ENCODE data around the gene ACTA2. TPM values are rescaled to one million over a fixed set of nuclear protein-coding genes. Genes with fewer than 3 reads are reported as not detected.

Gene ACTA2

DNA sequence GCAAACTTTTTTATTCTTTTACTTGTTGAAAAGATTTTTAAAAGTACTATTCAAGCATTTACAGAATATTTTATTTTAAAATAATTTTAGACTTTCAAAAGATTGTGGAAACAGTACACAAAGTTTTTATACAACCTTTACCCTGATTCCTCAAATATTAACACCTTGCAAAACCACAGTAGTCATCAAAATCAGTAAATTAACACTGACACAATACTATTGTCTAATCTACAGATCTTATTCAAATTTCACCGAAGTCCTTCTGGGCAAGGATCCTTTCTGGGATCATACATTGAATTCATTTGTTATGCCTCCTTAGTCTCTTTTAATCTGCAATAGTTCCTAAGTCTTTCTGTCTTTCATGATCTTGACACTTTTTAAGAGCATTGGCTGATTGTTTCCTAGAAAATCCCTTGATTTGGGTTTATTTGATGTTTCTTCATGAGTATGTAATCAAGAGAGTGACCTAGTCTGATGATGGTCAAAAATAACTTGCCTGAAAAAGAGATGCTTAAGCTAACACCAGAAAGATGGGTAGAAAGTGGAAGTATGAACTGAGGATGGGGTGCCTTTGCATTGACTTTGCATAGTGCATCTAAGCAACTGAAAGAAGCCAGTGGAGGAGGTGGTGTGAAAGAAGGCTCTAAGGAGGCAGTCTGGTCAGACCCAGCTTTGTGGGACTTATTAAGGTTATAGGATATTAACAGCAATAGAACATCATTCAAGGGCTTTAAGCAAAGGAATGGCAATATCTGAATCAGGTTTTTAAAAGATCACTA lies 62.8 kb downstream of the ACTA2 start:
- no peak overlapping the region for H3K9ac ChIP-seq (ENCODE audit: low read depth, low read length)
- no peaks in the 10 kb centered on the region for H3K27me3 ChIP-seq (ENCODE audit: control insufficient read depth, insufficient read depth, low read length)
- H3K4me1 ChIP-seq (ENCODE audit: control insufficient read depth, insufficient read depth, low read length): peaks cover 75% of the 10 kb centered on the region
- H3K36me3 ChIP-seq (ENCODE audit: insufficient read depth, low read length): no peaks in the 10 kb centered on the region
- H3K4me3 ChIP-seq (ENCODE audit: low read length): no peak overlapping the region
- no peaks in the 10 kb centered on the region for H3K9me3 ChIP-seq (replicated peaks; ENCODE audit: low read length)
- no peak overlapping the region for H3K4me2 ChIP-seq (ENCODE audit: low read length)

- H3K4me3 ChIP-seq (ENCODE audit: low read length): no peak overlapping the region
- no peak overlapping the region for H3K4me2 ChIP-seq (ENCODE audit: low read length)
- H3K9ac ChIP-seq (ENCODE audit: low read depth, low read length): no peak overlapping the region
- no peaks in the 10 kb centered on the region for H3K9me3 ChIP-seq (replicated peaks; ENCODE audit: low read length)
- H3K27me3 ChIP-seq (ENCODE audit: control insufficient read depth, insufficient read depth, low read length): no peaks in the 10 kb centered on the region
- H3K36me3 ChIP-seq (ENCODE audit: insufficient read depth, low read length): no peaks in the 10 kb centered on the region
- peaks cover 79% of the 10 kb centered on the region for H3K4me1 ChIP-seq (ENCODE audit: control insufficient read depth, insufficient read depth, low read length)
These were observed 63.6 kb downstream of the ACTA2 start for GRCh38 chr10:88888810-88889445.

DNA sequence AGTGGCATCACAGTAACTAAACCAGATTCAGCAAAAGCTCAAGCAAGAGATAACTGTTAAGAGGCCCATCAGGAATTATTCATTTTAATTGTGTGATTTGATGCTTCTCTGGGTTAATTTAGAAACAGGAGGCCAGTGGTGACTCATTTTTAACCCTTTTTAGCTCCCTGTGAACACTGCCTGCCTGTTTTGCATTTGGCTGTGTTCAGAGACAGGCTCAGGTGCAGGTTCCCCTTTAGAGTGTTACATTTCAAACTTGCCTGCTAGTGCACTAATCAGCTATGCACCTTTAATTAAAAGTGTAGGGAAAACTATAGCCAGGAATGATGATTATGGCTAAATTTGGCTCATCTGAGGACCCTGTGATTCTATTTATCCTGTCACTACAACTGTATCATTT lies 66.0 kb downstream of the ACTA2 start:
- Histone ChIP-seq H3K9ac (ENCODE audit: low read depth, low read length) (no peak overlapping the region), H3K4me1 (ENCODE audit: control insufficient read depth, insufficient read depth, low read length) (peaks cover 75% of the 10 kb centered on the region), H3K36me3 (ENCODE audit: insufficient read depth, low read length) (no peaks in the 10 kb centered on the region), H3K4me2 (ENCODE audit: low read length) (no peak overlapping the region), H3K27me3 (ENCODE audit: control insufficient read depth, insufficient read depth, low read length) (no peaks in the 10 kb centered on the region), H3K9me3 (replicated peaks; ENCODE audit: low read length) (no peaks in the 10 kb centered on the region), H3K4me3 (ENCODE audit: low read length) (no peak overlapping the region)

Small RNA genes lying within 50 kb of the gene (small RNA-seq; reads per million reads assigned to genes)
- not detected for gene RF02116
